ENCODE measurements around the gene FAM32A. TPM values are rescaled to one million over a fixed set of nuclear protein-coding genes. Genes with fewer than 3 reads are reported as not detected.

The FAM32A gene
- total RNA-seq (2014; rRNA removed; shearing (Covaris generic)), result 179 TPM in 2 replicates
- polyA plus RNA-seq (2015; cell fraction: cytosol; rRNA removed), result 131 and 136 TPM in 2 replicates
- 66.6 and 71.6 TPM in 2 replicates for polyA plus RNA-seq (2015; cell fraction: nucleus; rRNA removed)

- DNase-seq (ENCODE audit: low read depth), result peak; percentile 98
These were observed at the start of gene FAM32A for GRCh38 chr19:16185123-16185767. Gene FAM32A (plus strand): TSS chr19:16185410. CDS start chr19:16185443, 33 bp downstream.

GRCh38 chr19:16135430-16136127 is 49.6 kb upstream of the FAM32A start:
- DNase-seq (ENCODE audit: low read depth), result no peak

- DNase-seq (ENCODE audit: low read depth), result no peak
These were observed 48.8 kb upstream of the FAM32A start for GRCh38 chr19:16136185-16136999.

GRCh38 chr19:16139752-16140151 is 45.5 kb upstream of the FAM32A start:
- DNase-seq (ENCODE audit: low read depth), result no peak

GRCh38 chr19:16141043-16141442 is 44.2 kb upstream of the FAM32A start:
- peak; percentile 11 for DNase-seq (ENCODE audit: low read depth)

GRCh38 chr19:16142032-16142580 is 43.1 kb upstream of the FAM32A start:
- no peak for DNase-seq (ENCODE audit: low read depth)

DNA sequence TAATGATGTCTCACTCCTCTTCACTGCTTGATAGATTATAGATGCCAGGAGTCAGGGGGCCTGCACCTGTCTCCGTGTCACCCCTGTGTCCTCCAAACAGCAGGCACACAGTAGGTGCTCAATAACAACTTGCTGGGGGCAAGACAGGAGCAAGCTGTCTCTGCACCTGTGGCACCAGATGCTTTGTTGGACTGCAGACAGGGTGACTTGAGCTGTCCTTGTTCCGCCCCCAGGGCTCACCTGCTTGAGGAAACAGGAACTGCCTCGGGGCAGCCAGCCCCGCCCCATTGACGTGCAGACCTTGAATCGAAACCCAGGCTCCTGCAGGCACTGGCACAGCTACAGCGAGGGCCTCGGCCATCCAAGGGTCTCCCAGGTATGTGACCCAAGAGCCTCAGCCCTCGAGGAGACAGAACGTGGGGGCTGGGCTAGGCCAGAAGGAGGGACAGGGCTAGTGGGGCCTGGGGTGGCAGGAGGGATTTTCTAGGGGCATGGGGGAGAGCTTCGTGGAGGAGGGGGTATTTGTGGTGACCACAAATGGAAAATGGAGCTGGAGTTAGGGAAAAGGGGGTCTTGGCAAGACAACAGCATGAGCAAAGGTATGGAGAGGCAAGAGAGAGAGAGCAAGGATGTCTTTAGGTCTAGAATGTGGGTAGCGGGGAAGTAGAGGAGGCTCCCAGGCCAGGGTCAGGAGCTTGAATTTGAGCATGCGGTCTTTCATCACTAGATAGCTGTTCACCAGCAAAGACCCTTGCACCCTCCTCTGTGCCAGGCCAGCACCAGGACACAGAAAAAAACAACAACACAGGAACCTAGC is 41.6 kb upstream of the FAM32A start, which contains the start of gene HSH2D:
TSS of gene HSH2D (plus strand) at position 287 of the 817 bp plus-strand sequence. CDS start 5,066 bp downstream, outside the sequence.
- DNase-seq (ENCODE audit: low read depth), result no peak

DNA sequence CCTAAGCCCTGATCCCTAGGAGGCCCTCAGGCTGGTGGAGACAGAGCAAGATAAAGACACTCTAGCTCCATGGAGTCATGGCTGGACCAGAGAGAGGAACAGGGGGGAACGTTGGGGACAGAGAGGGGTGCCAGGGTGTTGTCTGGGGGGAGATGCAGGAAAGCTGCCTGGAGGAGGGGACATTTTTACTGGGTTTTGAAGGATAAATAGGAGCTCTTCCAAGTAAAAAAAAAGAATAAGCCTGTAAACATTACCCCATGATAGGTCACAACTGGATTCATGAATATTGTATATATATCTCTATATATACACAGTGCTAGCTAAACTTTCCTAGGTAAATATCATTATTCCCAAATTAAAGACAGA is 41.0 kb upstream of the FAM32A start:
- DNase-seq (ENCODE audit: low read depth), result no peak

GRCh38 chr19:16146112-16146511 is 39.1 kb upstream of the FAM32A start:
- DNase-seq (ENCODE audit: low read depth), result no peak

DNA sequence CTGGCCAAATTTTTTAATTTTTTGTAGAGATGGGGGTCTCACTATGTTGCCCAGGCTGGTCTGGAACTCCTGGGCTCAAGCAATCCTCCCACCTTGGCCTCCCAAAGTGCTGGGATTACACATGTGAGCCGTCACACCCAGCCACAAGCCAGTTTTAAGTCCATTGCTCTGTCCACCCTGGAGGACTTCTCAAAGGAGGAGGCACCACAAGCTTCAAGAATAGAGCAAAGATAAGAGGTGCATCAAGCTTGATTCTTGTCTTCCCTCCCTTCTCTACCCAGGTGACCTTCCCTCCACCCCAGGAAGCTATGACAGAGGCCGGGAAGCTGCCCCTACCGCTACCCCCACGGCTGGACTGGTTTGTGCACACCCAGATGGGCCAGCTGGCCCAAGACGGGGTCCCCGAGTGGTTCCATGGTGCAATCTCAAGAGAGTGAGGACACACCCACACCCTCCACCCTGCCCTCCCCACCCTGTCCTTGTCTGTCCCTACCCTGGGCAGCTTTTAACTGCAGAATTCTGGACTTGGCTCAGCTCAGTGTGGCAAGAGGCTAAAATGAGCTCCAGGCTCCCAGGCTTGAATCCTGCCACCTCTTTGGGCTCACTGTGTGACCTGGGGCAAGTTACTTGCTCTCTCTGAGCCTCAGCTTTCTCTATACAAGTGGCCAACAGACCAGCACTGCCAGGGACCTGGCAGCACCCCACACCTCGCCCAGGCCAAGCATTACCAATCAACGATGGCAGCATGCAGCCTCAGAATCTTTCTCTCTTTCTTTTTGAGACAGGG is 36.6 kb upstream of the FAM32A start:
- DNase-seq (ENCODE audit: low read depth), result no peak

DNA sequence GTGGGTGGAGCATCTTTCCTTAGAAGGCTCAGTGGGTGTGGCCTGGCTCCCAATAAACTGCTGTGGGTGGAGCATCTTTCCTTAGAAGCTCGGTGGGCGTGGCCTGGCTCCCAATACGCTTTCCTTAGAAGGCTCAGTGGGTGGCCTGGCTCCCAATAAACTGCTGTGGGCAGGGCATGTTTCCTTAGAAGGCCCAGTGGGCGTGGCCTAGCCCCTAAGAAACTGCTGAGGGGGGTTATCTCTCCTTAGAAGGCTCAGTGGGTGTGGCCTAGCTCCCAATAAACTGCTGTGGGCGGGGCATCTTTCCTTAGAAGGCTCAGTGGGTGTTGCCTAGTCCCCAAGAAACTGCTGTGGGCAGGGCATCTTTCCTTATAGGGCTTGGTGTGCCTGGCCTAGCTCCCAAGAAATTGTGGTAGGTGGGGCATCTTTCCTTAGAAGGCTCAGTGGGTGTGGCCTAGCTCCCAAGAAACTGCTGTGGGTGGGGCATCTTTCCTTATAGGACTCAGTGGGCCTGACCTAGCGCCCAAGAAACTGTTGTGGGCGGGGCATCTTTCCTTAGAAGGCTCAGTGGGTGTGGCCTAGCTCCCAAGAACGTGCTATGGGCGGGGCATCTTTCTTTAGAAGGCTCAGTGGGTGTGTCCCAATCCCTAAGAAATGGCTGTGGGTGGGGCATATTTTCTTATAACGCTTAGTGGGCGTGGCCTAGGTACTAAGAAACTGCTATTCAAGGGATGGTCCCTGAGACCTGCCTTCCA is 31.5 kb upstream of the FAM32A start:
- peak; percentile 21 for DNase-seq (ENCODE audit: low read depth)

DNA sequence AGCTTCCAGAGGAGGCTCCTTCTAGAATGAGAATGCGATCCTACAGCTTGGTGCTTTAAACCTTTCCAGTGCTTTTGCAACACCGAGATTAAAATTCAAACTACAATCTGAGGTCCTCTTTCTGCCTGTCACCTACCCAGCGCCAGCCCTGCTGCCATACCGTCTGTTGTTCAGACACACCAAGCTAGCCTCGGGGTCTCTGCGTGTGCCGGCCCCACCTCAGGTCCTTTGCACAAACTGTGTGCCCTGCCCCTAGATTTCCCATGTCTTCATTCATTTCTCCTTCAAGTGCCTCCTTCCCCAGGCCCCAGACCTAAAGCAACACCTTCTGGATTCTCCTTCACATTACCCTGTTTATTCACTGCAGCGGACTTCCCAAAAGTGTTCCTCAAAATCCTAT is 30.7 kb upstream of the FAM32A start:
- no peak for DNase-seq (ENCODE audit: low read depth)

GRCh38 chr19:16155128-16155527 is 30.1 kb upstream of the FAM32A start:
- no peak for DNase-seq (ENCODE audit: low read depth)

DNA sequence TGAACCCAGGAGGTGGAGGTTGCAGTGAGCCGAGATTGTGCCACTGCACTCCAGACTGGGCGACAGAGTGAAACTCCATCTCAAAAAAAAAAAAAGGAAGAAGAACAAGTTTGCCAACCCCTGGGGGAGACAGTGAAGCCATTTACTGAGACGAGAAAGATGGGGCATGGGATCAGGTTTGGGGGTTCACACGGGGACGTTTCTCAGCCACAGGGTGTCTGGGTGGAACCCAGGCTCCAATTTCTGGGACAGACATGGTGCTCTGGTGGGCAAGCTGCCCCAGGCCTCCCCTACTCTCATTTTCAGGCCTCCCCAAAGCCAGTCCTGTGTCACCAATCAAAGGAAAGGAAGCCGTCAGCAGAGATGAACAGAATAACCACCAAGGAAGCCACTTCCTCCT is 28.3 kb upstream of the FAM32A start:
- no peak for DNase-seq (ENCODE audit: low read depth)

- no peak for DNase-seq (ENCODE audit: low read depth)
These were observed 27.6 kb upstream of the FAM32A start for GRCh38 chr19:16157601-16158000.

DNA sequence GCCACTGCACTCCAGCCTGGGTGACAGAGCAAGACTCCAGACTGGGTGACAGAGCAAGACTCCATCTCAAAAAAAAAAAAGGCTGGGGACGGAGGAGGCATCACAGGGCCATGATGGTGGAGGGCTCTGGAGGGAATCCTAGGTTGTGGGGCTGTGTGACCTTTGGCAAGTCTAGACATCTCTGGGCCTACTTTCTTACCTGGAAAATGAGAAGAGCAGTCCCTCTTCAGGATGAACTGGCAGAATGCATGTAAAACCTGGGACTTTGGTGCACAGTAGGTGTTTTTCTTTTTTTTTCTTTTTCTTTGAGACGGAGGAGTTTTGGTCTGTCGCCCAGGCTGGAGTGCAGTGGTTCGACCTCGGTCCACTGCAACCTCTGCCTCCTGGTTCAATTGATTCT is 25.6 kb upstream of the FAM32A start:
- DNase-seq (ENCODE audit: low read depth), result no peak

DNA sequence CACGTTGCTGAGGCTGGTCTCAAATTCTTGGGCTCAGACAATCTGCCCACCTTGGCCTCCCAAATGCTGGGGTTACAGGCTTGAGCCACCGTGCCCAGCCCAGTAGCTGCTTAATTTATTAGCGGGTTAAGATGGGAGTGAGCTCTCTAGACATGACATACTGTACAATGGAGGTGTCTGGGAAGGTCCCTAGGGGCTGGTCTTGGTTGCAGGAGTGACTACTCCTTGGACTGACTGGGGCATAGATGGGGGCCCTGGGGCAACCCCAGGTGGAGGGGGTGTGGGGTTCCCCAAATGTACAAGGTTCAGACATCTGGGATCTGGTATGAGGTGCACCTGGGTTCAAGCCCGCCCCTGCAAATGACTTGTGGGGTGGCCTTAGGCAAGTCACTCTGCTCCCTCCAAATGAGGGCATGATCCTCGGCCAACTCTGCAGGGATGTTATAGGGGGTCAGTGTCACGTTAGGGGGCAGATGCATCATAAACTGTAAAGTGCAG is 24.7 kb upstream of the FAM32A start:
- DNase-seq (ENCODE audit: low read depth), result no peak

DNA sequence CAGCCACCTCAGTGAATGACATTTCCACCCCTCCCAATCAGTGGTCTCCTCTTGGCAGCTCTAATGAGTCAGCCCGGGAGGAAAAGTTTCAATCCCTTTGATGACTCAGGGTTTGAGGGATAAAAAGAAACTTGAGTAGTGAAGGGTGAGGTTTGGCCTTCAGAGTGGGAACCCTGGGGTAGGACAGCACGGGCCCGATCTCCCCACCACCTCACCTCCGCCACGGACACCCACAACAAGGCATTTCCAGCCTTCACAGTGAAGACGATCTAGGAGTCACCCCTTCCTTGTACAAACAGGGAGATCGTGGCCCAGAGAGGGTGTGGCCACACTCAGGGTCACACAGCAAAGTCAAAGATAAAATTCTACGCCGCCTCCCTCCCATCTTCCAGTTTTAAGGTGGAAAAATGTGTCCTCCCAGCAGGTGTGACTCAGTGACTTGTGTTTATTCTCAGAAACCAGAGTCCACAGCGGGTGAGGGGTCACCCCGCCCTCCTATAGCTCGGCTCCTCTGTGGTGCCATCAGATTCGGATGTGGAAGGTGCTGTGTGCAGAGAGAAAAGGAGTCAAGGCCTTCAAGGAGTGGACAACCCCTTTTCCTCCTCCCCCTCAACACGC is 24.2 kb upstream of the FAM32A start:
- peak; percentile 97 for DNase-seq (ENCODE audit: low read depth)

Data from HT1080 (cell line).